Measurements from ENCODE around the gene S100A13.

The S100A13 gene

GRCh38 chr1:153643816-153644215 is 16.5 kb upstream of the S100A13 start:
- TF ChIP-seq TSHZ2 (CRISPR knock-in tag; IDR thresholded peaks at IDR 0.05) (no peak), CREB5 (CRISPR knock-in tag; IDR thresholded peaks at IDR 0.05; ENCODE audit: low read depth) (no peak), CSDC2 (CRISPR knock-in tag; IDR thresholded peaks at IDR 0.05) (no peak), RARB (CRISPR knock-in tag; IDR thresholded peaks at IDR 0.05) (no peak), GLIS3 (CRISPR knock-in tag; IDR thresholded peaks at IDR 0.05) (no peak), ISL1 (CRISPR knock-in tag; IDR thresholded peaks at IDR 0.05) (no peak), TCF4 (CRISPR knock-in tag; IDR thresholded peaks at IDR 0.05; ENCODE audit: borderline replicate concordance) (no peak), PATZ1 (CRISPR knock-in tag; IDR thresholded peaks at IDR 0.05; ENCODE audit: borderline replicate concordance) (no peak), ZFP30 (CRISPR knock-in tag; IDR thresholded peaks at IDR 0.05) (no peak), ARNTL (CRISPR knock-in tag; IDR thresholded peaks at IDR 0.05; ENCODE audit: borderline replicate concordance, low read depth) (no peak), CSRNP3 (CRISPR knock-in tag; IDR thresholded peaks at IDR 0.05) (no peak), ZC3H10 (CRISPR knock-in tag; IDR thresholded peaks at IDR 0.05) (no peak), POU6F1 (CRISPR knock-in tag; IDR thresholded peaks at IDR 0.05; ENCODE audit: borderline replicate concordance, low read depth) (no peak), PPARA (CRISPR knock-in tag; IDR thresholded peaks at IDR 0.05; ENCODE audit: borderline replicate concordance) (no peak), ZNF8 (CRISPR knock-in tag; IDR thresholded peaks at IDR 0.05) (no peak), SNAI2 (CRISPR knock-in tag; IDR thresholded peaks at IDR 0.05) (no peak)
- ATAC-seq = no peak

GRCh38 chr1:153643100-153643499 is 15.8 kb upstream of the S100A13 start:
- no peak for ATAC-seq
- TF ChIP-seq ZNF565 (CRISPR knock-in tag; conservative IDR thresholded peaks at IDR 0.05; ENCODE audit: low read depth) (no peak), TOX (CRISPR knock-in tag; IDR thresholded peaks at IDR 0.05; ENCODE audit: borderline replicate concordance) (no peak), OSR1 (CRISPR knock-in tag; IDR thresholded peaks at IDR 0.05) (no peak), BACH2 (CRISPR knock-in tag; IDR thresholded peaks at IDR 0.05; ENCODE audit: borderline replicate concordance) (no peak), TCF4 (CRISPR knock-in tag; IDR thresholded peaks at IDR 0.05; ENCODE audit: borderline replicate concordance) (no peak), ARNTL (CRISPR knock-in tag; IDR thresholded peaks at IDR 0.05; ENCODE audit: borderline replicate concordance, low read depth) (no peak), POU6F1 (CRISPR knock-in tag; IDR thresholded peaks at IDR 0.05; ENCODE audit: borderline replicate concordance, low read depth) (no peak)
